HG02759 (cell line): Measurements from ENCODE around the gene RENBP.

Experiments
- ATAC-seq: cut with Tn5 transposase; IDR thresholded peaks from one replicate; pipeline ENCODE4 v1.9.1; 2021; ENCODE audit warnings: mild to moderate bottlenecking, moderate library complexity; ENCODE audit not compliant: unreplicated experiment

RENBP gene

GRCh38 chrX:153934148-153934761 lies 10.2 kb downstream of the RENBP start:
- peak; percentile 26 for ATAC-seq

- no peak for ATAC-seq
Measured at GRCh38 chrX:153933748-153934147, 10.7 kb downstream of the RENBP start.

- ATAC-seq: no peak
Measured at GRCh38 chrX:153932220-153932915, 12.1 kb downstream of the RENBP start.

- ATAC-seq: no peak
Measured at GRCh38 chrX:153931748-153932147, 12.7 kb downstream of the RENBP start.

- no peak for ATAC-seq
Measured at GRCh38 chrX:153931151-153931550, 13.3 kb downstream of the RENBP start.

- no peak for ATAC-seq
Measured at GRCh38 chrX:153930011-153930910, 14.2 kb downstream of the RENBP start.

- no peak for ATAC-seq
Measured at GRCh38 chrX:153929576-153929975, 14.9 kb downstream of the RENBP start.

- ATAC-seq: no peak
Measured at GRCh38 chrX:153928846-153929245, 15.6 kb downstream of the RENBP start.

GRCh38 chrX:153927922-153928760 lies 16.3 kb downstream of the RENBP start:
- ATAC-seq: peak; percentile 71

- ATAC-seq: no peak
Measured at GRCh38 chrX:153927672-153927921, 16.8 kb downstream of the RENBP start.

- ATAC-seq: peak; percentile 36
Measured at GRCh38 chrX:153926858-153927671, 17.4 kb downstream of the RENBP start.

GRCh38 chrX:153926552-153926857 lies 17.9 kb downstream of the RENBP start:
- no peak for ATAC-seq

GRCh38 chrX:153925739-153926551 lies 18.5 kb downstream of the RENBP start, which contains the start of gene ARHGAP4:
Gene ARHGAP4, minus strand, starts transcription at chrX:153926264. Its CDS starts 62 bp downstream, at chrX:153926202.
- peak; percentile 17 for ATAC-seq

GRCh38 chrX:153925387-153925738 lies 19.1 kb downstream of the RENBP start:
- no peak for ATAC-seq

GRCh38 chrX:153924149-153924861 lies 20.1 kb downstream of the RENBP start:
- ATAC-seq: no peak

GRCh38 chrX:153922932-153923857 lies 21.2 kb downstream of the RENBP start:
- ATAC-seq: no peak

- no peak for ATAC-seq
Measured at GRCh38 chrX:153921511-153922446, 22.7 kb downstream of the RENBP start.
